H1 (cell line): ENCODE results near the gene CYTIP.

Experiments used
- CHD2 ChIP-seq: IDR thresholded peaks from 2 replicates; pipeline ENCODE4 v1.6.1; 2012; ENCODE audit warnings: low read length, improper control_type of control experiment
- CREB1 ChIP-seq: IDR thresholded peaks from 2 replicates; pipeline ENCODE4 v1.6.1; 2012; ENCODE audit warnings: inconsistent platforms
- EP300 ChIP-seq, 2 experiments: IDR thresholded peaks; 1 replicate in 1 of 2; 2 replicates in 1 of 2; pipeline ENCODE4 v1.6.1; 2011 to 2012; ENCODE audit warnings: low read depth in 2 of 2, low read length in 2 of 2, mild to moderate bottlenecking in 2 of 2, borderline replicate concordance in 1 of 2, inconsistent platforms in 1 of 2, moderate library complexity in 1 of 2
- HDAC2 ChIP-seq, 2 experiments: fragments of 300-600 bp in 1 of 2; sonication (generic) in 1 of 2; IDR thresholded peaks; 2 replicates each; pipeline ENCODE4 v1.6.1; 2011 to 2012; ENCODE audit warnings: low read depth in 2 of 2, low read length in 2 of 2, mild to moderate bottlenecking in 2 of 2, moderate library complexity in 2 of 2, borderline replicate concordance in 1 of 2, inconsistent platforms in 1 of 2
- NRF1 ChIP-seq: IDR thresholded peaks from 2 replicates; pipeline ENCODE4 v1.6.1; 2011; ENCODE audit warnings: mild to moderate bottlenecking, low read depth, low read length, improper control_type of control experiment
- POLR2A ChIP-seq, 2 experiments: IDR thresholded peaks; 1 replicate in 1 of 2; 2 replicates in 1 of 2; pipeline ENCODE4 v1.6.1; 2011; ENCODE audit warnings: low read depth in 2 of 2, low read length in 2 of 2, mild to moderate bottlenecking in 2 of 2; ENCODE audit errors: control extremely low read depth in 1 of 2
- POLR2AphosphoS5 ChIP-seq: IDR thresholded peaks from 2 replicates; pipeline ENCODE4 v1.6.1; 2011; ENCODE audit warnings: low read depth, low read length
- SIN3A ChIP-seq, 2 experiments: IDR thresholded peaks in 1 of 2; conservative IDR thresholded peaks in 1 of 2; 2 replicates each; pipeline ENCODE4 v1.6.1; 2011 to 2012; ENCODE audit warnings: low read length in 2 of 2, improper control_type of control experiment in 1 of 2, low read depth in 1 of 2, mild to moderate bottlenecking in 1 of 2
- SIX5 ChIP-seq: IDR thresholded peaks from 2 replicates; pipeline ENCODE4 v1.6.1; 2011; ENCODE audit warnings: mild to moderate bottlenecking, low read depth, low read length
- TAF7 ChIP-seq: optimal IDR thresholded peaks from 2 replicates; pipeline ENCODE3; 2011; ENCODE audit warnings: low read depth, mild to moderate bottlenecking, inconsistent platforms, low read length, moderate library complexity, borderline replicate concordance
- TF ChIP-seq, protein P1 (sequence below), 3 experiments: IDR thresholded peaks; 1 replicate in 2 of 3; 2 replicates in 1 of 3; pipeline versions ENCODE4 v1.5.1 to v1.6.1; 2011; ENCODE audit warnings: low read length in 3 of 3, mild to moderate bottlenecking in 3 of 3, inconsistent platforms in 2 of 3, low read depth in 1 of 3, moderate library complexity in 1 of 3; ENCODE audit not compliant: insufficient read depth in 1 of 3; ENCODE audit errors: control extremely low read depth in 1 of 3
- TF ChIP-seq, protein P2 (sequence below): IDR thresholded peaks from 2 replicates; pipeline ENCODE4 v1.6.1; 2012; ENCODE audit warnings: inconsistent platforms

DNA sequence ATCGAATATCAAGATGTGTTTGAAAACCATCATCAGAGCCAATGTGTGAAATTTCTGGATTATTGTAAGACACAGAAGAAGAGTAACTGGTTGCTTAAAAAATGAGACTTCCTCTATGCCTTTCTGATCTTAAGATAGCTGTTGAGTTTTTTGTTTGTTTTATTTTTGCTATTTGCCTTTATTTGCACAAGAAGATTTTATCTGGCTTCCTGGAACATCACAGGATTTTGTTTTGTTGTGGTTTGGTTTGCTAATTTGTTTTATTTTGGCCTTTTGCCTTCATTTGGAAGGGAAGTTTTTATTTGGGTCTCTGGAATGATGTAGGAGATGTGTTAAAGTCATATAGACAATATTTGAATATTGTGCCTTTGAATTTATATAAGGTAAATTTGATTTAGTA lies 3.9 kb upstream of the CYTIP start:
- TF ChIP-seq, protein P1, sequence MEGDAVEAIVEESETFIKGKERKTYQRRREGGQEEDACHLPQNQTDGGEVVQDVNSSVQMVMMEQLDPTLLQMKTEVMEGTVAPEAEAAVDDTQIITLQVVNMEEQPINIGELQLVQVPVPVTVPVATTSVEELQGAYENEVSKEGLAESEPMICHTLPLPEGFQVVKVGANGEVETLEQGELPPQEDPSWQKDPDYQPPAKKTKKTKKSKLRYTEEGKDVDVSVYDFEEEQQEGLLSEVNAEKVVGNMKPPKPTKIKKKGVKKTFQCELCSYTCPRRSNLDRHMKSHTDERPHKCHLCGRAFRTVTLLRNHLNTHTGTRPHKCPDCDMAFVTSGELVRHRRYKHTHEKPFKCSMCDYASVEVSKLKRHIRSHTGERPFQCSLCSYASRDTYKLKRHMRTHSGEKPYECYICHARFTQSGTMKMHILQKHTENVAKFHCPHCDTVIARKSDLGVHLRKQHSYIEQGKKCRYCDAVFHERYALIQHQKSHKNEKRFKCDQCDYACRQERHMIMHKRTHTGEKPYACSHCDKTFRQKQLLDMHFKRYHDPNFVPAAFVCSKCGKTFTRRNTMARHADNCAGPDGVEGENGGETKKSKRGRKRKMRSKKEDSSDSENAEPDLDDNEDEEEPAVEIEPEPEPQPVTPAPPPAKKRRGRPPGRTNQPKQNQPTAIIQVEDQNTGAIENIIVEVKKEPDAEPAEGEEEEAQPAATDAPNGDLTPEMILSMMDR (IDR thresholded peaks at IDR 0.05; ENCODE audit: control extremely low read depth in 1 of 3, insufficient read depth in 1 of 3, low read depth in 1 of 3, low read length in 3 of 3) = no peak
- TF ChIP-seq NRF1 = no peak
- TF ChIP-seq SIN3A (conservative IDR thresholded peaks at IDR 0.05 in 1 of 2, IDR thresholded peaks at IDR 0.05 in 1 of 2; ENCODE audit: low read depth in 1 of 2, low read length in 2 of 2) = no peak
- TF ChIP-seq SIX5 = no peak
- no peak for TF ChIP-seq CHD2
- TF ChIP-seq HDAC2 (IDR thresholded peaks at IDR 0.05; ENCODE audit: borderline replicate concordance in 1 of 2, low read depth in 2 of 2, low read length in 2 of 2) = no peak
- TF ChIP-seq TAF7 = no peak
- TF ChIP-seq CREB1 = no peak
- TF ChIP-seq POLR2A (IDR thresholded peaks at IDR 0.05; ENCODE audit: control extremely low read depth in 1 of 2, low read depth in 2 of 2, low read length in 2 of 2) = no peak
- no peak for TF ChIP-seq POLR2AphosphoS5
- no peak for TF ChIP-seq EP300 (IDR thresholded peaks at IDR 0.05; ENCODE audit: borderline replicate concordance in 1 of 2, low read depth in 2 of 2, low read length in 2 of 2)
- TF ChIP-seq, protein P2, sequence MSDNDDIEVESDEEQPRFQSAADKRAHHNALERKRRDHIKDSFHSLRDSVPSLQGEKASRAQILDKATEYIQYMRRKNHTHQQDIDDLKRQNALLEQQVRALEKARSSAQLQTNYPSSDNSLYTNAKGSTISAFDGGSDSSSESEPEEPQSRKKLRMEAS = no peak
